Measurements from ENCODE around the gene STPG2. TPM values are rescaled to one million over a fixed set of nuclear protein-coding genes. Genes with fewer than 3 reads are reported as not detected.

Gene STPG2
- total and polyA plus RNA-seq, 2 donors (not counting 1 experiment from before 2014, with no cell fraction given) = 0.13 to 0.49 TPM

DNA sequence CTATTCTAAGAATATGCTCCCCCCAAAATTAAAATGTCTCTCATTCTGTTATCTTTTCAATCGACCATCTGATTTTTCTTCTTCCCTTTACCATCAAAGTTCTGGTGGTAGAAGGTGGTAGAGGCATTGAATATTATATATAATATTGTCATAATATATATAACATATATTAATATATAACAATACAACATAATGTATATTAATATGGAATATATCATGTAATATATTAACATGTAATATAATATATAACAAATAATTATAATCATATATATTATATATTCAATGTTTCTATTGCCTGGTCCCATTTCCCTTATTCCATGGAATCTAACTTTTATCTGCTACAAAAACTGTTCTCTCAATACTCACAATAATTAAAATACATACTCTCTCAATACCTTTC lies 40.6 kb downstream of the STPG2 start:
- Mint-ChIP-seq H3K9me3 (ENCODE audit: insufficient read depth) (no peaks in the 10 kb centered on the region), H3K4me1 (peaks cover 16% of the 10 kb centered on the region), H3K27me3 (peaks cover 9% of the 10 kb centered on the region), H3K4me3 (no peak overlapping the region), H3K27ac (no peak overlapping the region)
- no peaks in the 10 kb centered on the region for H3K79me2 ChIP-seq (ENCODE audit: control insufficient read depth, insufficient read depth, low read length)
- H3K4me3 ChIP-seq (ENCODE audit: control extremely low read depth in 1 of 5, extremely low read depth in 1 of 5, insufficient read depth in 1 of 5, low read depth in 2 of 5, low read length in 4 of 5) = no peak overlapping the region
- H2AFZ ChIP-seq (ENCODE audit: insufficient read depth, low read depth, low read length, poor library complexity, severe bottlenecking) = no peak overlapping the region
- peaks cover 0 to 7% of the 10 kb centered on the region in 2 donors for H3K4me1 ChIP-seq (ENCODE audit: control insufficient read depth in 2 of 2, insufficient read depth in 2 of 2, low read length in 2 of 2)
- H3K27me3 ChIP-seq (replicated peaks in 1 of 4; ENCODE audit: control extremely low read depth in 1 of 4, control insufficient read depth in 3 of 4, insufficient read depth in 4 of 4, low read length in 3 of 4) = no peaks in the 10 kb centered on the region
- DNase-seq (no peak), ATAC-seq (ENCODE audit: low read depth) (no peak)
- intact Hi-C loops (cut with micrococcal nuclease) = no loop called here
- H3K36me3 ChIP-seq (replicated peaks in 1 of 2; ENCODE audit: control extremely low read depth in 1 of 2, control insufficient read depth in 1 of 2, extremely low read depth in 1 of 2, insufficient read depth in 2 of 2, low read length in 1 of 2) = no peaks in the 10 kb centered on the region
- no CpG with 5 or more reads among the region's 1 CpG for WGBS (ENCODE audit: insufficient coverage)
- TF ChIP-seq, protein P1, sequence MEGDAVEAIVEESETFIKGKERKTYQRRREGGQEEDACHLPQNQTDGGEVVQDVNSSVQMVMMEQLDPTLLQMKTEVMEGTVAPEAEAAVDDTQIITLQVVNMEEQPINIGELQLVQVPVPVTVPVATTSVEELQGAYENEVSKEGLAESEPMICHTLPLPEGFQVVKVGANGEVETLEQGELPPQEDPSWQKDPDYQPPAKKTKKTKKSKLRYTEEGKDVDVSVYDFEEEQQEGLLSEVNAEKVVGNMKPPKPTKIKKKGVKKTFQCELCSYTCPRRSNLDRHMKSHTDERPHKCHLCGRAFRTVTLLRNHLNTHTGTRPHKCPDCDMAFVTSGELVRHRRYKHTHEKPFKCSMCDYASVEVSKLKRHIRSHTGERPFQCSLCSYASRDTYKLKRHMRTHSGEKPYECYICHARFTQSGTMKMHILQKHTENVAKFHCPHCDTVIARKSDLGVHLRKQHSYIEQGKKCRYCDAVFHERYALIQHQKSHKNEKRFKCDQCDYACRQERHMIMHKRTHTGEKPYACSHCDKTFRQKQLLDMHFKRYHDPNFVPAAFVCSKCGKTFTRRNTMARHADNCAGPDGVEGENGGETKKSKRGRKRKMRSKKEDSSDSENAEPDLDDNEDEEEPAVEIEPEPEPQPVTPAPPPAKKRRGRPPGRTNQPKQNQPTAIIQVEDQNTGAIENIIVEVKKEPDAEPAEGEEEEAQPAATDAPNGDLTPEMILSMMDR (IDR thresholded peaks at IDR 0.05) = no peak
- no peak for TF ChIP-seq EZH2 (IDR thresholded peaks at IDR 0.05; ENCODE audit: borderline replicate concordance, insufficient read depth, low read depth, low read length, poor library complexity, severe bottlenecking)
- no peaks in the 10 kb centered on the region for H4K20me1 ChIP-seq (ENCODE audit: control insufficient read depth, insufficient read depth, low read length, poor library complexity, severe bottlenecking)
- POLR2A ChIA-PET = no interaction called here
- H3K9me3 ChIP-seq (ENCODE audit: control extremely low read depth in 1 of 3, control insufficient read depth in 2 of 3, insufficient read depth in 1 of 3, low read length in 2 of 3) = no peaks in the 10 kb centered on the region
- CTCF ChIA-PET = no interaction called here
- H3K9ac ChIP-seq (ENCODE audit: low read length) = no peak overlapping the region
- H3K27ac ChIP-seq (ENCODE audit: low read length in 2 of 2) = no peak overlapping the region
- H3K4me2 ChIP-seq (replicated peaks; ENCODE audit: low read depth, low read length, poor library complexity, severe bottlenecking) = no peak overlapping the region

DNA sequence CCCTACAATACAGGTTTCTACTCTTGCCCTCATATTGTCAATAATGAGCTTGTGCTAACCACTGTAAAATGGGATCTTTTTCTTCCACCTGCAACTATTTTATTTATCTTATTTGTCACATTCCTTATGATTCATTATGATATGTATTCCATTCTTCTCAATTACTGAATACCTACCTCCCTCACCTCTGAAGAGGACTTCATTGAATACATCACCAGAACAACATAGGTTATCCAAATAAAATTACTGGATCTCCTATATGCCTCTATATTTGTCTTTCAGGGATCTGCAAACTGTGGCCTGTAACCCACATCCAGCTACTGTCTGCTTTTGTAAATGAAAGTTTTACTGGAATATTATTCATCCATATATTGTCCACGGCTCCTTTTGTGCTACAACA lies 41.3 kb downstream of the STPG2 start:
- Histone ChIP-seq H3K36me3 (replicated peaks in 1 of 2; ENCODE audit: control extremely low read depth in 1 of 2, control insufficient read depth in 1 of 2, extremely low read depth in 1 of 2, insufficient read depth in 2 of 2, low read length in 1 of 2) (no peaks in the 10 kb centered on the region), H3K9ac (ENCODE audit: low read length) (no peak overlapping the region), H3K9me3 (ENCODE audit: control extremely low read depth in 1 of 3, control insufficient read depth in 2 of 3, insufficient read depth in 1 of 3, low read length in 2 of 3) (no peaks in the 10 kb centered on the region), H3K27ac (ENCODE audit: low read length in 2 of 2) (no peak overlapping the region), H3K4me3 (ENCODE audit: control extremely low read depth in 1 of 5, extremely low read depth in 1 of 5, insufficient read depth in 1 of 5, low read depth in 2 of 5, low read length in 4 of 5) (no peak overlapping the region), H3K4me1 (ENCODE audit: control insufficient read depth in 2 of 2, insufficient read depth in 2 of 2, low read length in 2 of 2) (peaks cover 0 to 7% of the 10 kb centered on the region in 2 donors), H3K27me3 (replicated peaks in 1 of 4; ENCODE audit: control extremely low read depth in 1 of 4, control insufficient read depth in 3 of 4, insufficient read depth in 4 of 4, low read length in 3 of 4) (no peaks in the 10 kb centered on the region), H2AFZ (ENCODE audit: insufficient read depth, low read depth, low read length, poor library complexity, severe bottlenecking) (no peak overlapping the region), H3K4me2 (replicated peaks; ENCODE audit: low read depth, low read length, poor library complexity, severe bottlenecking) (no peak overlapping the region), H4K20me1 (ENCODE audit: control insufficient read depth, insufficient read depth, low read length, poor library complexity, severe bottlenecking) (no peaks in the 10 kb centered on the region), H3K79me2 (ENCODE audit: control insufficient read depth, insufficient read depth, low read length) (no peaks in the 10 kb centered on the region)
- WGBS (ENCODE audit: insufficient coverage) = no CpG with 5 or more reads among the region's 1 CpG
- ChIA-PET CTCF (no interaction called here), POLR2A (no interaction called here)
- peaks cover 16% of the 10 kb centered on the region for H3K4me1 Mint-ChIP-seq
- ATAC-seq (ENCODE audit: low read depth) (no peak), DNase-seq (no peak)
- H3K4me3 Mint-ChIP-seq = no peak overlapping the region
- H3K27me3 Mint-ChIP-seq = peaks cover 9% of the 10 kb centered on the region
- H3K9me3 Mint-ChIP-seq (ENCODE audit: insufficient read depth) = no peaks in the 10 kb centered on the region
- TF ChIP-seq, protein P1 (IDR thresholded peaks at IDR 0.05) = no peak
- TF ChIP-seq EZH2 (IDR thresholded peaks at IDR 0.05; ENCODE audit: borderline replicate concordance, insufficient read depth, low read depth, low read length, poor library complexity, severe bottlenecking) = no peak
- H3K27ac Mint-ChIP-seq = no peak overlapping the region
- intact Hi-C loops (cut with micrococcal nuclease) = no loop called here

Data from B cell (primary cell).